Activated T-cell treated with anti-CD3 and anti-CD28 coated beads, Interleukin-2, amount 50 U/mL, for 4 hours (primary cell): ENCODE measurements around the gene PICK1. TPM values are rescaled to one million over a fixed set of nuclear protein-coding genes. Genes with fewer than 3 reads are reported as not detected.
A peak's percentile ranks its signal among the peaks of the same experiment; 100 is the strongest.

Experiments used
- ATAC-seq, 2 donors: fragments of 200-7000 bp; cut with Tn5 transposase; one replicate each; pipeline ENCODE4 v1.10.0; 2021
- DNase-seq: peaks from one replicate; pipeline ENCODE4 v3.0.0-alpha.2; 2020
- H3K27me3 Mint-ChIP-seq: one replicate; pipeline ENCODE4 v1.8.0; 2021; ENCODE audit warnings: low read depth, mixed read lengths
- H3K36me3 Mint-ChIP-seq: one replicate; pipeline ENCODE4 v1.8.0; 2022; ENCODE audit warnings: mixed read lengths; ENCODE audit not compliant: insufficient read depth
- H3K4me1 Mint-ChIP-seq: one replicate; pipeline ENCODE4 v1.8.0; 2021; ENCODE audit warnings: low read depth, mixed read lengths
- H3K4me3 Mint-ChIP-seq: one replicate; pipeline ENCODE4 v1.8.0; 2021; ENCODE audit warnings: mild to moderate bottlenecking, moderate library complexity, mixed read lengths
- H3K9me3 Mint-ChIP-seq: one replicate; pipeline ENCODE4 v1.8.0; 2021; ENCODE audit warnings: mixed read lengths
- total RNA-seq, 3 donors: library from RNA; stranded (reverse); gene quantifications; one replicate each; pipeline ENCODE4 v1.2.1, GENCODE V29; 2021

The PICK1 gene
- total RNA-seq, 3 donors from 2014 or later = 21.7 to 24.2 (median 23.1) TPM

DNA sequence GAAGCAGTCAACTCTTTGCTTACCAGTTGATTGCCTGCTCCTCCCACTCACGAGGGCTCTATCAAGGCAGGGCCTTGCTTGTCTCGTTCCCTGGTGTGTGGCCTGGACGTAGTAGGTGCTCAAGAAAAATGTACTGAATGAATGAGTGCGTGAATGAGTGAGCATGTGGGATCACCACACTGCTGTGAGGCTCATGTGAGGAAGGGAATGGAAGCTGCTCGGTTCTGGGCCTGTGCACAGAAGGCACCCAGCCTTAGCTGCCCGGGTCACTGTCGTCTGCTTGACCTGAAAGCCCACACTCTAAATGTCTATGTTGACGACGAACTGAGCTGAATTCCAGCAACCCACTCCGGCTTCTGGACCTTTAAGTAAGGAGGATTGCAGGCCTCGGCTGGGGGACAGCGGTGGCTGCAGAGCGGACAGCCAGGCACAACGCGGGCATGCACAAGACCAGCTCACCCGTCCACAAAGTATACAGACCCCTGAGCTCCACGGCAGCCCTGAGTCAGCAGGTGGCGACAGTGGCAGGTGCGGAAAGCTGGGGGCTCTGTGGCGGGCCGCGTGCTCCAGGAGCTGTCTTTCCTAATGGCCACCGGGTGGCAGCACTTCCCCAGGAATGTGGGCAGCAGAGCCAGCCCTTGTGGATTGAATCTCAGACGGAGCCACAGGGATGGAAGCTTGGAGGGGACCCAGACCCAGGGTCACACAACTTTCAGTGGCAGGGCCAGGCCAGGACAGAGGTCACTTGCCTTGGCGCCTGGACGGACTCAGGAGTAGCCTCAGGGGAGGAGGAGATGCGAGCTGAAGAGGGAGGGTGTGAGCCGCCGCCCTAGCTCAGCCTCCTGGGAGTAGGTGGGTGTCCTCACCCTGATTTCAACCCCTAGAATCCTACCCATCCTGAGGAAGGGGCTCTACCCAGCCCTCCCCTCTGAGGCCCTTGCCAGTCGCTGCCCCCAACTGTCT lies 5.0 kb upstream of the PICK1 start:
- DNase-seq (peak; percentile 74), ATAC-seq (peak; percentile 82 to 86)
- Mint-ChIP-seq H3K9me3 (no peaks in the 10 kb centered on the region), H3K27me3 (no peaks in the 10 kb centered on the region), H3K36me3 (no peaks in the 10 kb centered on the region), H3K4me3 (no peak overlapping the region), H3K4me1 (peaks cover 9% of the 10 kb centered on the region)

DNA sequence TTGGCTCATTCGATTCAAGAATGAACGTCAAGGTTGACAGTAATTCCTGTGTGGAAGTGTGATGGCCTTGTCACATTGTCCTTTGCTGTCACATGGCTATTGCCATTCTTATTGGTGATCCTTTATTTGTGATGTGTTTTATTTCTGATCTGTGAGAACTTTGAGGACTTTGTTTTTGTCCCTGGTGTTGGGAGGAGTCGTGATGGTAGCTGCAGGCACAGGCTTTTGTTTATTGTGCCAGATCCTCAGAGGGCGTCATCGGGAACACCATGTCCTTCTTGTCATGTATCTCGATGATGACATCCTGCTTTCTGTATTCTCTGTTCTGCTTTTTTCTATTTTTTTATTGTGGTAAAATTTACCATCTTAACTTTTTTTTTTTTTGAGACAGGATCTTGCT lies 5.6 kb downstream of the PICK1 start:
- H3K4me3 Mint-ChIP-seq = no peak overlapping the region
- H3K9me3 Mint-ChIP-seq = no peaks in the 10 kb centered on the region
- no peak for DNase-seq
- H3K36me3 Mint-ChIP-seq = peaks cover 30% of the 10 kb centered on the region
- no peaks in the 10 kb centered on the region for H3K27me3 Mint-ChIP-seq
- no peak for ATAC-seq
- H3K4me1 Mint-ChIP-seq = peaks cover 8% of the 10 kb centered on the region

DNA sequence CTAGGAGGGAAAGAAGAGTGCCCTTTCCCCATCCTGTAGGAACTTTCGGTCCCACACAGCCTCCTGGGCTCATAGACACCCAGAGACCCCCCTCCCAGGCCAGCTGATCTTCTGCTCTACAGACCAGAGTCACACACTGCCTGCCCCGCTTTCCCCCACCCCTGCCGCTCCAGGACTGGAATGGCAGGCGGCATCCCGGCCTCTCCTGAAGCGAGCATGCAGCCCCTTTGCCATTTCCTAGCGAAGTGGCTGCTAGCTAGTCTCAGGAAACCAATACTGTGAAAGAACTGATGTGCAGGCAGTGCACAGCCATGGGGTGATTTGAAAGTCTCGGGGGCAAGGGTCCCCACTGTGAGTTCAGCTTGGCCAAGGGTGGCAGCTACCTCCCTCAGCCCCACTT lies 8.3 kb downstream of the PICK1 start:
- ATAC-seq (no peak), DNase-seq (no peak)
- no peaks in the 10 kb centered on the region for H3K27me3 Mint-ChIP-seq
- H3K36me3 Mint-ChIP-seq = peaks cover 40% of the 10 kb centered on the region
- no peak overlapping the region for H3K4me3 Mint-ChIP-seq
- no peaks in the 10 kb centered on the region for H3K4me1 Mint-ChIP-seq
- no peaks in the 10 kb centered on the region for H3K9me3 Mint-ChIP-seq

DNA sequence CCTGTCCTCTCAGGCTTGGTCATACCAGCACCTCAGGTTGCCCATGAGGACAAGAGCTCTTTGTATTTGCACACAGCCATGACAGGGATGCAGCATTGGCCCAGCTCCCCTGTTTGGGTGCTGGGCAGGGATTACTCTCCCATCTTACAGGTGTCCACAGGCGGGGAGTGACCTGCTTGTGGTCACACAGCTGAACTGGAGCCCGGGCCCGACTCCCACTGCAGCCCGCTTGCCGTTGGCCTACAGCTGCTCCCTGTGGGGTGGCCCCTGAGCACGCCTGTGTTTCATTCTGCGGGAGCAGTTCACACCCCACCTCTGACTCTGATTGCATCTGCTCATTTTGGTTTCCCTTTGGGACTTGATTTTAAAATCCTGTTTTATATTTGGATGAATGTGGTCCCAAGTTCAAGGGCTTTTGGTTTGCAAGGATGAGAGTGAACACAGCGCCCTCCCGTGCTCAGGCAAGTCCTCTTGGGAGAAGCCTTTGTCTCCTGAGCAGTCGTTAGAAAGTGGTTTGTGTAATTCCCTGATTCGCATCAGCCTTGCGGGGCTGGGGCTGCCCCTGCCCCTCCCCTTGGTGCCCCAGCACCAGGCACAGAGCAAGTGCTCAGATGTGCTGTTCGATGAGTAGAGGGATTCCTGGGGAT lies 9.3 kb downstream of the PICK1 start:
- Mint-ChIP-seq H3K9me3 (no peaks in the 10 kb centered on the region), H3K36me3 (peaks cover 40% of the 10 kb centered on the region), H3K27me3 (no peaks in the 10 kb centered on the region), H3K4me3 (no peak overlapping the region), H3K4me1 (no peaks in the 10 kb centered on the region)
- ATAC-seq (no peak), DNase-seq (no peak)

DNA sequence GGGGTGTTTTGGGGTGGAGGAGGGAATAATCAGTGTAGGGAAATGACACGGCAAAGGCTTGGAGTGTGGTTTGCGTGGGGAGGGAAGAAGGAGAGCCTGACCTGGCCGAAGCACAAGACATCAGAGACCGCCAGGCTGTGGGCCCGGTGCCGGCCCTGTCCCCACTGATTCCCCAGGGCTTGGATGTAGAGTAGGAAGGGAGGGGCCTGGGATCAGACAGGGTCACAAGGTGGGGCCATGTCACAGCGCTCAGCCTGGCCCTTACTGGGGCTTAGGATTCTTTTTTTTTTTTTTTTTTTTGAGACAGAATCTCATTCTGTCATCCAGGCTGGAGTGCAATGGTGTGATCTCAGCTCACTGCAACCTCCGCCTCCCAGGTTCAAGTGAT lies 9.8 kb downstream of the PICK1 start:
- Mint-ChIP-seq H3K27me3 (no peaks in the 10 kb centered on the region), H3K36me3 (peaks cover 37% of the 10 kb centered on the region), H3K4me3 (no peak overlapping the region), H3K9me3 (no peaks in the 10 kb centered on the region), H3K4me1 (no peaks in the 10 kb centered on the region)
- ATAC-seq (no peak), DNase-seq (no peak)

DNA sequence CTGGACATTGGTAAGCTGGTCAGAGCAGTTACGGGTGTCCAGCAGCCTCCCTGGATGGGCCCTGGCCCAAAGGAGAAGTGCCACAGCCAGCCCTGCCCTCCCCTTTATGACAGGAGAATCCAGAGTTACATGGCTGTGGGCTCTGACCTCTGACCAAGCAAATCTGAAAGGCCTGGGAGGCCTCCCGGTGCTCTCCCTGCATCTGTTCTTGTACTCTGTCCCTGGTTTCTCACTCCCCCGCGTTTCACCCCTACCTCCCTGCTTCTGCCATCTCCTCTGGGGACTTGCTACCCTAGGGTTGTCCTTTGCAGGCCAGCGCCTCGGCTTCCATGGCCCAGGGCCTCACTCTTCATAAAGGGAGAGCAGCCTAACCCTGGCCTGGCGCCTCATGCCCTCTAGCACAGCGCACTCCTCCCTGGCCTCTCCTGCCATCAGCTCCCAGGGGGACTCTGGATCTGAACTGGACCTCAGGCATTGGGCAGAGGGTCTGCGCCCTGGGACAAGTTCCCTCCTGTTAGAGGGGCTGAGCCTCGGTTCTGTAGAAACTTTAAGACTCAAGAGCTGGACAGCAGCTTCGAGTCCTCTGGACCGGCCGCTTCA lies 10.7 kb downstream of the PICK1 start:
- Mint-ChIP-seq H3K27me3 (no peaks in the 10 kb centered on the region), H3K36me3 (peaks cover 33% of the 10 kb centered on the region), H3K9me3 (no peaks in the 10 kb centered on the region)

DNA sequence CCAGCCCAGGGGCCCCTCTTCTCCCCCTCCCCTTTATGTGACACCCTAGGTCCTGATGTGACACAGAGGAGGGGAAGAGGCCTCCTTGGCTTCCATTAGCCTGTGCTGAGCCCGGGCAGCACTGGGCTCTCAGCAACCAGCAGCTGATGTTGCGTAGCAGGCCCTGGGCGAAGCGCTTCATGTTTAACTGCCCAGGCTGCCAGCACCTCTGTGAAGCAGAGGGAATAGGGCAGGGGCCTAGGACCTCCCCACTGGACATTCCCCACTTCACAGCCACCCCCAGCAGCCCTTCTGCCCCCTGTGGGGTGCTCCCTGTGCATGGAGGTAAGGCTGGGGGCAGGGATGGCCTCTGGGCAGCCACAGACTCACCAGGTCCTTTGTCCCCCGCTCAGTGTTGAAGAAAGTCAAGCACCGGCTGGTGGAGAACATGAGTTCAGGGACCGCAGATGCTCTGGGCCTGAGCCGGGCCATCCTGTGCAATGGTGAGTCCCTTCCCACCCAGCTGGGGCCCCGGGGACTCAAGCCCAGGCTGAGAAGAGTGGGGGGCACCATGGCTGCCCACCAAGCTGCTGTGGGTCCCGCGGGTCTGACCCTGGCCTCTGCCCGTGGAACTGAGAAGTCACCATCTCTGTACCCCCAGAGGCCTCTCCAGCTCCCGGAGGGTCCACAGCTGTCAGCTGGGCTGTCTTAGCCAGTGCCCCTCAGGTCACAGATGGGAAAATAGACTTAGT lies 11.6 kb downstream of the PICK1 start:
- ATAC-seq = no peak
- no peaks in the 10 kb centered on the region for H3K27me3 Mint-ChIP-seq
- H3K4me1 Mint-ChIP-seq = no peaks in the 10 kb centered on the region
- H3K4me3 Mint-ChIP-seq = no peak overlapping the region
- H3K36me3 Mint-ChIP-seq = peaks cover 31% of the 10 kb centered on the region
- no peaks in the 10 kb centered on the region for H3K9me3 Mint-ChIP-seq
- no peak for DNase-seq

More for the DNA sequence above, 10.7 kb downstream of the PICK1 start:
- Mint-ChIP-seq H3K4me3 (no peak overlapping the region), H3K4me1 (no peaks in the 10 kb centered on the region)
- DNase-seq = no peak
- no peak for ATAC-seq

DNA sequence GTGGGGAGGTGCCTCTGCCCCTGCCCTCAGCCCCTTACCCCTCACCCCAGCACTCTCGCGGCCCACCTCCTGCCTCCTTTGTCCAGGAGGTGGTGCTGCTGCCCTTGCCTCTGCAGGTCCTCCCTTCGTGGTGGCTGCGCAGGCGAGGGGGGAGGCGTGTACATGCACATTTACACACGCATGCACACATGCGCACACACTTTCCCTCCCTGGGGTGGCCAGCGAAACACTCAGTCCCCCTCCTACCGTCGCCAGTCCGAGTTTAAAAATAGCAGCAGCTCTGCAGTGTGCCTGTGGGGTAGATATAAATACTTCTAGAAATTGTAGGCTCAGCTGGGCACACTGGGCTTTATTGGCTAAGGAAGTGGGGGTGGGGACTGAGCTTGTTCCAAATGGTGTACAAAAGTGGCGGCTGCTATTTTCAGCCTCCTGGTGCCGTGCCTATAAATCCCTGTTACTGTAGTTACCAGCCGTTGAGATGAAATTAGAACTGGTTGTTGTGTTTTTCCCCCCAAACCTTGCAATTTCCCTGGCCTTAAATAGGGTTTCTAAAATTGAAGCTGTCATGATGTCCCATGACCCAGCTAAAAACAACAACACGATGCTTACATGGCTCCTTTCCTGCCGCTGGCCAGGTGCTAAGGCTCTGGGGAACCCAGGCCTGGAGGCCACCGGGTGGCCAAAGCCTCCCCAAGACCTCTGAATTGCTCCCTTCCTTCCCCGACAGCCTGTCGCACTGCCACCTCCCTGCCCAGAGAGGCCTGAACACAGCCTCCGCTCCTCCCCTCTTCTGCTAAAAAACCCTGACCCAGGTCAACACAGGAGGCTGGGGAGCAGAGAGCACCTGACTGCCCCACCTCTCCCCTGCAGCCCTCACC lies 12.4 kb downstream of the PICK1 start:
- no peaks in the 10 kb centered on the region for H3K9me3 Mint-ChIP-seq
- no peak overlapping the region for H3K4me3 Mint-ChIP-seq
- no peaks in the 10 kb centered on the region for H3K4me1 Mint-ChIP-seq
- no peak for ATAC-seq
- no peaks in the 10 kb centered on the region for H3K27me3 Mint-ChIP-seq
- no peak for DNase-seq
- peaks cover 31% of the 10 kb centered on the region for H3K36me3 Mint-ChIP-seq

DNA sequence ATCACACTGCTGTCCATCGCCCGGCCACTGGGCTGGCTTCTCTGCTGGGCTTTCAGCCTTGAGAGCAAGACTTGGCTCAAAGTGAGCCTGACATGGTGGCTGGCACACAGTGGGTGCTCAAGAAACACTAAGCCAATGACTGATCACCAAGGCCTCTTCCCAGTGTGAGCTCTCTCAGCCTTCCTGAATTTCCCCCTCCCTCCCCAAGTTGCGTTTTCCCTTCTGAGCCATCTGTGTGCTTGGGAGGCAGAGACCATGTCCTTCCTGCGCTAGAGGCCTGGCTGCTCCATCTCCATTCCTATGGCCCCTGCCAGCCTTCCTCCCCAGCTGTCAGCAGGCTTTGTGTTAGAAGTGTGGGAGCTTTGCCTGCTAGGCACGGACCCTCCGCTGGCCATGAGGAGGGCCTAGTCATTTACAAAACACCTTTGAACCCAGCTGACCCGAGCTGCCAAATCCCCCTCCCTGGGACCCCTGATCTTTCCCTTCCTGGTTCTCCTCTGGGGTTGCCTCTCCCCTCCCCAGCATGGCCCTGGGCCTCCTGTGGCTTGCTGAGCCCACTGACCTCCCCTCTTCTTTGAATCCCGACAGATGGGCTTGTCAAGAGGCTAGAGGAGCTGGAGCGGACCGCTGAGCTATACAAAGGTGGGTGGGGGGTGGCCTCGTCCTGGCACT lies 13.2 kb downstream of the PICK1 start:
- no peaks in the 10 kb centered on the region for H3K4me1 Mint-ChIP-seq
- no peaks in the 10 kb centered on the region for H3K9me3 Mint-ChIP-seq

DNA sequence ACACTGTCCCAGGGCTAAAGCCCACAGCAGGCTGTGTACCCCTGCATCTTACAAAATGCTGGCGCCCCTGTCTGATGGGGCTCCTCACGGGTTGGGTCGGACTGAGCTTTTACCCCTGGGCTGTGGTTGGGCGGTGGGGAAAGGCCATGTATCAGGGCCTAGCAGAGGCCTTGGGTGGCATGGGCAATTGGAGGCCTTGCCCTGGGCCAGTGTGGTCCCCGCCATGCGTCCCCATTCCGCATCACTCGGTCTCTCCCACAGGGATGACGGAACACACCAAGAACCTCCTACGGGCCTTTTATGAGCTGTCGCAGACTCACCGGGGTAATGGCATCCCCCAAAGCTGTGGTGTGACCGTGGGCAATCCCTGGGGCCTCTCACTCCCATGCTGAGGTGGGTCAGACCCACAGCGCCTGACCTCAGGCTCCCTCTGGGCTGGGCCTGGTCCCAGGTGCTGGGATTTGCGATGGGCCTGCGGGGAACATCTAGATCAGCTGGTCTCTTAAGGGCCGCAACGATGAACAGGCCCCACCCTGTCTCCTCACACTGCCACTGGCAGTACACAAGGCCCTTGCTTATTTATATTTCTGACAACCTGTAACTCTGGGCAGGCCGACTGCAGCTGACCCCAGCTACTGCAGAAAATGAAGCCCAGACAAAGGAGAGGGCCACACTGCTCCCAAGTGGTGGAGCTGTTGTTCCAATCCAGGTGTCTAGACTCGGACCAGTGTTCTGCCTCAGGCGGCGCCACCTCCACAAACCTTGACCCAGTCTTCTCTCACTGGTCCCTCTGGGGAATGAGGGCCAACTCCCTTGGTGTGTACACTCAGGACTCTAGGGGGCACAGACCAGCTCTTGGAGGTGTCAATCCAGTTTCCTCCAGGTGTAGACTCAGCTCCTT lies 14.5 kb downstream of the PICK1 start:
- ATAC-seq (no peak), DNase-seq (no peak)
- Mint-ChIP-seq H3K36me3 (peaks cover 18% of the 10 kb centered on the region), H3K9me3 (no peaks in the 10 kb centered on the region), H3K27me3 (no peaks in the 10 kb centered on the region), H3K4me1 (no peaks in the 10 kb centered on the region), H3K4me3 (no peak overlapping the region)

More for the DNA sequence above, 13.2 kb downstream of the PICK1 start:
- H3K36me3 Mint-ChIP-seq = peaks cover 25% of the 10 kb centered on the region
- no peak overlapping the region for H3K4me3 Mint-ChIP-seq
- no peak for DNase-seq
- H3K27me3 Mint-ChIP-seq = no peaks in the 10 kb centered on the region
- ATAC-seq = no peak

DNA sequence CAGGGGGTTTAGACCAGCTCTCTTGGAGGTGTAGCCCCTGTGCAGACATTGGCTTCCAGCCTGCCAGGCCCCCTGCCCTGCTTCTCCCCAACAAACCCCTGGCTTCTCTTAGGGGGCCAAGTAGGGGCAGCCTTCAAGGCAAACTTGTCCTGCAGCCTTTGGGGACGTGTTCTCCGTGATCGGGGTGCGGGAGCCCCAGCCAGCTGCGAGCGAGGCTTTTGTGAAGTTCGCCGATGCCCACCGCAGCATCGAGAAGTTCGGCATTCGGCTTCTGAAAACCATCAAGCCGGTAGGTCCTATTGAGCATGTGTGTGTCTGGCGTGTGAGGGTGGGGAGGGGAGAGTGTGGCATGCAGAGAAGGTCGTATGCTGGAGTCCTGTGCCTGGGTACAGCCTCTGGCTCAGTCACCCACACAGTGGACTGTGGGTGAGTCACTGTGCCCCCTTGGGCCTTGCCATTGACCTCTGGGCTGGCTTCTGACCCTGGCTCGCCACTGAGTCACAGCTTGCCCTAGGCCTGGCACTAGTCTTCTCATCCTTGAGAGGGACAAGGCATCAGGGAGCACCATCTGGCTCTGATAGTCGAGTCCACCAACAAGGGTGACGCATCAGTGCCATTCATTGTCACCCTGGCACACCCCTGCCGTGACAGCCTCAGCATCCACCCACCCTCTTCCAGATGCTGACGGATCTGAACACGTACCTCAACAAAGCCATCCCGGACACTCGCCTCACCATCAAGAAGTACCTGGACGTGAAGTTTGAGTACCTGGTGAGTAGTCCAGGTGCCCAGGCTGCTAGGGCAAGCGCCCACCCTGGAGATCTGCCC lies 15.3 kb downstream of the PICK1 start:
- no peak for ATAC-seq
- Mint-ChIP-seq H3K9me3 (no peaks in the 10 kb centered on the region), H3K36me3 (peaks cover 15% of the 10 kb centered on the region), H3K4me3 (no peak overlapping the region), H3K27me3 (no peaks in the 10 kb centered on the region), H3K4me1 (no peaks in the 10 kb centered on the region)
- no peak for DNase-seq
